Keratinocyte (primary cell): ENCODE results near the gene SPCS3. TPM values are rescaled to one million over a fixed set of nuclear protein-coding genes. Genes with fewer than 3 reads are reported as not detected.

ENCODE experiments used
- DNase-seq: peaks from one replicate; pipeline ENCODE4 v3.0.0-alpha.2; 2011; ENCODE audit warnings: low read depth, missing footprints, low spot score
- FAIRE-seq: peaks from 2 replicates; lab custom pipeline; 2011; peaks lifted over from hg19 to GRCh38; lab: Jason Lieb, UNC
- H2AFZ ChIP-seq: 2 replicates; pipeline ENCODE4 v1.6.0; 2012; ENCODE audit warnings: low read length, control low read depth, inconsistent platforms; ENCODE audit not compliant: control insufficient read depth
- H3K27ac ChIP-seq: 2 replicates; pipeline ENCODE4 v1.5.1; 2011; ENCODE audit warnings: low read length; ENCODE audit not compliant: control insufficient read depth, insufficient read depth
- H3K27me3 ChIP-seq: 3 replicates; pipeline ENCODE4 v1.6.0; 2011; ENCODE audit warnings: low read length; ENCODE audit not compliant: control insufficient read depth, insufficient read depth; ENCODE audit errors: extremely low read depth
- H3K36me3 ChIP-seq, 2 experiments: 2 replicates in 1 of 2; 3 replicates in 1 of 2; pipeline ENCODE4 v1.5.1; 2011; ENCODE audit warnings: low read length in 2 of 2, mild to moderate bottlenecking in 1 of 2; ENCODE audit not compliant: control insufficient read depth in 2 of 2, insufficient read depth in 2 of 2; ENCODE audit errors: extremely low read depth in 1 of 2
- H3K4me1 ChIP-seq: 3 replicates; pipeline ENCODE4 v1.5.1; 2011; ENCODE audit warnings: low read length; ENCODE audit not compliant: control insufficient read depth, insufficient read depth; ENCODE audit errors: extremely low read depth
- H3K4me2 ChIP-seq: 3 replicates; pipeline ENCODE4 v1.6.0; 2011; ENCODE audit warnings: low read depth, low read length; ENCODE audit not compliant: control insufficient read depth, insufficient read depth; ENCODE audit errors: extremely low read depth
- H3K4me3 ChIP-seq, 3 experiments: fragments of 200-600 bp in 1 of 3; sonication (generic) in 1 of 3; 2 replicates in 2 of 3; 3 replicates in 1 of 3; pipeline ENCODE4 v1.5.1; 2011 to 2016; ENCODE audit warnings: low read length in 3 of 3, mild to moderate bottlenecking in 3 of 3, control low read depth in 2 of 3, inconsistent platforms in 1 of 3, low read depth in 1 of 3, mixed read lengths in 1 of 3, mixed run types in 1 of 3, moderate library complexity in 1 of 3; ENCODE audit not compliant: control insufficient read depth in 2 of 3, insufficient read depth in 2 of 3; ENCODE audit errors: extremely low read depth in 1 of 3
- H3K79me2 ChIP-seq: 2 replicates; pipeline ENCODE4 v1.6.0; 2012; ENCODE audit warnings: low read length; ENCODE audit not compliant: control insufficient read depth, insufficient read depth
- H3K9ac ChIP-seq: 3 replicates; pipeline ENCODE4 v1.6.0; 2011; ENCODE audit warnings: low read length; ENCODE audit not compliant: control insufficient read depth, insufficient read depth; ENCODE audit errors: extremely low read depth
- H3K9me1 ChIP-seq: 3 replicates; pipeline ENCODE4 v1.6.0; 2011; ENCODE audit warnings: low read length; ENCODE audit not compliant: control insufficient read depth, insufficient read depth; ENCODE audit errors: extremely low read depth
- H3K9me3 ChIP-seq: 2 replicates; pipeline ENCODE4 v1.5.1; 2012; ENCODE audit warnings: low read depth, low read length; ENCODE audit not compliant: control insufficient read depth
- H4K20me1 ChIP-seq: 3 replicates; pipeline ENCODE4 v1.6.0; 2011; ENCODE audit warnings: low read length; ENCODE audit not compliant: control insufficient read depth, insufficient read depth; ENCODE audit errors: extremely low read depth
- CTCF ChIP-seq, 3 experiments: IDR thresholded peaks in 1 of 3; conservative IDR thresholded peaks in 1 of 3; optimal IDR thresholded peaks in 1 of 3; 2 replicates in 2 of 3; 3 replicates in 1 of 3; pipeline versions ENCODE3 to v1.5.1; 2011; ENCODE audit warnings: low read length in 3 of 3, mild to moderate bottlenecking in 3 of 3, moderate library complexity in 2 of 3, control low read depth in 1 of 3, inconsistent platforms in 1 of 3; ENCODE audit not compliant: insufficient read depth in 2 of 3; ENCODE audit errors: extremely low read depth in 1 of 3
- EZH2 ChIP-seq: IDR thresholded peaks from one replicate; pipeline ENCODE4 v1.6.1; 2012; ENCODE audit warnings: inconsistent platforms, mild to moderate bottlenecking, low read length, moderate library complexity
- dilution Hi-C: fragments of 300-500 bp; cut with MboI; formaldehyde crosslinking; loops from one replicate; pipeline ENCODE4 v1.7.0; 2020; ENCODE audit warnings: low sequenced_read_pairs; ENCODE audit not compliant: extremely low pct_ligation_motif_present
- polyA plus RNA-seq, 5 experiments: library from polyadenylated mRNA; depleted of rRNA in 3 of 5; stranded (reverse) in 3 of 5; stranded (forward) in 1 of 5; unstranded in 1 of 5; fragments of >200 nt; gene quantifications; 1 replicate in 1 of 5; 2 replicates in 3 of 5; 3 replicates in 1 of 5; pipeline versions ENCODE4 v1.2.1 to v1.2.3, GENCODE V29; 2011 to 2012; ENCODE audit warnings: missing spikeins in 2 of 5, low read depth in 1 of 5, low replicate concordance in 1 of 5

SPCS3 gene
- polyA plus RNA-seq, 1 donor (not counting 4 experiments of a cell fraction or from before 2014, with no cell fraction given): 59.3 TPM

GRCh38 chr4:176380352-176381157 lies 60.8 kb downstream of the SPCS3 start:
- no peaks in the 10 kb centered on the region for H3K27me3 ChIP-seq
- H4K20me1 ChIP-seq: no peaks in the 10 kb centered on the region
- DNase-seq: no peak
- FAIRE-seq: no peak
- H2AFZ ChIP-seq: no peak overlapping the region
- H3K4me1 ChIP-seq: no peaks in the 10 kb centered on the region
- no peak overlapping the region for H3K9ac ChIP-seq
- H3K36me3 ChIP-seq: no peaks in the 10 kb centered on the region
- H3K79me2 ChIP-seq: no peaks in the 10 kb centered on the region
- no peak overlapping the region for H3K4me2 ChIP-seq
- H3K27ac ChIP-seq: no peak overlapping the region
- dilution Hi-C loops: loop anchor here (25.0 kb wide), 1 partner anchor 182 kb away; no protein-coding TSS in a partner anchor
- no peaks in the 10 kb centered on the region for H3K9me3 ChIP-seq
- TF ChIP-seq EZH2: no peak
- no peak for TF ChIP-seq CTCF (optimal IDR thresholded peaks at IDR 0.05 in 1 of 3, IDR thresholded peaks at IDR 0.05 in 1 of 3, conservative IDR thresholded peaks at IDR 0.05 in 1 of 3; ENCODE audit: extremely low read depth in 1 of 3, insufficient read depth in 2 of 3, low read length in 3 of 3)
- H3K9me1 ChIP-seq: no peaks in the 10 kb centered on the region
- H3K4me3 ChIP-seq: no peak overlapping the region

Other genes starting within 250 kb of the SPCS3 start
- gene SPATA4, start 124.4 kb upstream of the SPCS3 start, polyA plus RNA-seq: 0.05 to 0.13 TPM (median 0.12 TPM) in 3 replicates
- gene ASB5, start 50.7 kb upstream of the SPCS3 start, polyA plus RNA-seq: 0.01 to 0.06 TPM in 2 of 3 replicates, not detected in the other